ENCODE results near the gene CHTF18. TPM values are rescaled to one million over a fixed set of nuclear protein-coding genes. Genes with fewer than 3 reads are reported as not detected.
A peak's percentile ranks its signal among the peaks of the same experiment; 100 is the strongest.

The CHTF18 gene
- 154 and 173 TPM in 2 replicates for total RNA-seq (2022)
- percentile 60 among the genes with signal in this experiment for Bru-seq, nascent RNA
- percentile 85 among the genes with signal in this experiment for BruChase-seq, experiment 1, labeled RNA remaining after a 6-hour chase
- percentile 85 among the genes with signal in this experiment for BruChase-seq, experiment 2, labeled RNA remaining after a 2-hour chase
- long read RNA-seq, full-length matches to known transcripts, result 41 of 163 reads
- long read RNA-seq, partial matches to known transcripts, result 84 of 163 reads
- long read RNA-seq, other reads (novel, unspliced or antisense), result 38 of 163 reads

- Mint-ChIP-seq H3K4me3 (ENCODE audit: low read depth, unreplicated experiment) (peak within 1 kb of the TSS; percentile 98), H3K36me3 (ENCODE audit: insufficient read depth, unreplicated experiment) (peaks cover 80% of the 10 kb centered on the region), H3K27me3 (ENCODE audit: unreplicated experiment) (no peaks in the 10 kb centered on the region), H3K27ac (ENCODE audit: unreplicated experiment) (peak within 1 kb of the TSS; percentile 42), H3K4me1 (ENCODE audit: low read depth, unreplicated experiment) (no peaks in the 10 kb centered on the region), H3K9me3 (ENCODE audit: low read depth, unreplicated experiment) (no peaks in the 10 kb centered on the region)
- intact Hi-C loops (cut with micrococcal nuclease; ENCODE audit: unreplicated experiment), result loop anchor here (5.0 kb wide), 1 partner anchor 76 kb away; no protein-coding TSS in a partner anchor
- DNase-seq, result peak; percentile 97
- BruUV-seq (replicated peaks), result TSS peak; percentile 74
- TF ChIP-seq CTCF (IDR thresholded peaks at IDR 0.05; ENCODE audit: unreplicated experiment), result no peak
- CTCF ChIA-PET, result interaction anchor here (0.6 to 1.1 kb wide), 5 partner anchors 48 to 219 kb away, joined by 3 to 8 read pairs (median 4); partner anchors contain the start of gene CIAO3
Measured at GRCh38 chr16:788399-789126, at the start of gene CHTF18. Gene CHTF18 (plus strand): TSS chr16:788620. CDS start chr16:788685, 65 bp downstream.

GRCh38 chr16:739560-740458, 48.6 kb upstream of the CHTF18 start:
- Mint-ChIP-seq H3K4me1 (ENCODE audit: low read depth, unreplicated experiment) (no peaks in the 10 kb centered on the region), H3K9me3 (ENCODE audit: low read depth, unreplicated experiment) (no peaks in the 10 kb centered on the region), H3K36me3 (ENCODE audit: insufficient read depth, unreplicated experiment) (peaks cover 67% of the 10 kb centered on the region), H3K4me3 (ENCODE audit: low read depth, unreplicated experiment) (peak overlapping the region; percentile 79), H3K27me3 (ENCODE audit: unreplicated experiment) (no peaks in the 10 kb centered on the region), H3K27ac (ENCODE audit: unreplicated experiment) (no peak overlapping the region)
- intact Hi-C loops (cut with micrococcal nuclease; ENCODE audit: unreplicated experiment), result no loop called here
- DNase-seq, result no peak
- CTCF ChIA-PET, result interaction anchor here (0.8 to 1.7 kb wide), 5 partner anchors 12 to 56 kb away, joined by 3 to 7 read pairs (median 5); no protein-coding TSS in a partner anchor
- no TSS peak for BruUV-seq (replicated peaks)
- no peak for TF ChIP-seq CTCF (IDR thresholded peaks at IDR 0.05; ENCODE audit: unreplicated experiment)

GRCh38 chr16:740459-740763, 48.0 kb upstream of the CHTF18 start:
- H3K4me1 Mint-ChIP-seq (ENCODE audit: low read depth, unreplicated experiment), result no peaks in the 10 kb centered on the region
- no peak for TF ChIP-seq CTCF (IDR thresholded peaks at IDR 0.05; ENCODE audit: unreplicated experiment)
- no peak for DNase-seq
- peak overlapping the region; percentile 62 for H3K27ac Mint-ChIP-seq (ENCODE audit: unreplicated experiment)
- CTCF ChIA-PET, result interaction anchor here (0.8 to 1.7 kb wide), 9 partner anchors 9 to 55 kb away, joined by 3 to 7 read pairs (median 4); partner anchors contain the start of genes CHTF18 and RPUSD1
- peak overlapping the region; percentile 79 for H3K4me3 Mint-ChIP-seq (ENCODE audit: low read depth, unreplicated experiment)
- H3K36me3 Mint-ChIP-seq (ENCODE audit: insufficient read depth, unreplicated experiment), result peaks cover 64% of the 10 kb centered on the region
- no TSS peak for BruUV-seq (replicated peaks)
- intact Hi-C loops (cut with micrococcal nuclease; ENCODE audit: unreplicated experiment), result no loop called here
- no peaks in the 10 kb centered on the region for H3K27me3 Mint-ChIP-seq (ENCODE audit: unreplicated experiment)
- no peaks in the 10 kb centered on the region for H3K9me3 Mint-ChIP-seq (ENCODE audit: low read depth, unreplicated experiment)
